ENCODE data around the gene ADAMTSL2.

- TF ChIP-seq CTCF (IDR thresholded peaks at IDR 0.05; ENCODE audit: insufficient read depth, low read length, poor library complexity, severe bottlenecking) (no peak), EZH2phosphoT487 (conservative IDR thresholded peaks at IDR 0.05; ENCODE audit: low read length) (no peak)
Observed at GRCh38 chr9:133569891-133570690, 35.6 kb downstream of the ADAMTSL2 start.
